Loucy (cell line): ENCODE results near the gene UBTD1.

Experiments used
- EZH2phosphoT487 ChIP-seq: fragments of 200-600 bp; IDR thresholded peaks from 2 replicates; pipeline ENCODE4 v1.6.1; 2018; ENCODE audit warnings: antibody characterized with exemption, mild to moderate bottlenecking, moderate library complexity, borderline replicate concordance
- TF ChIP-seq, protein P1 (sequence below): fragments of 200-600 bp; sonication (generic); conservative IDR thresholded peaks from 2 replicates; pipeline ENCODE4 v1.5.1; 2014; ENCODE audit warnings: mild to moderate bottlenecking, antibody characterized with exemption, low read length

DNA sequence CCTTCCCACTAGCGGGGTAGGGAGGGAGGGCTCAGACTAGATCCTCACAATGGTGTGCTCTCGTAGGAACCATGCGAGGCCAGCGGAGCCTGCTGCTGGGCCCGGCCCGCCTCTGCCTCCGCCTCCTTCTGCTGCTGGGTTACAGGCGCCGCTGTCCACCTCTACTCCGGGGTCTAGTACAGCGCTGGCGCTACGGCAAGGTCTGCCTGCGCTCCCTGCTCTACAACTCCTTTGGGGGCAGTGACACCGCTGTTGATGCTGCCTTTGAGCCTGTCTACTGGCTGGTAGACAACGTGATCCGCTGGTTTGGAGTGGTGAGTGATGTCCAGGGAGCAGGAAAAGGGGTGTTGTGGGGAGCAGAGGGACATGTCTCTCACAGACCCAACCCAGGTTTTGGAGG lies 47.1 kb upstream of the UBTD1 start:
- TF ChIP-seq, protein P1, sequence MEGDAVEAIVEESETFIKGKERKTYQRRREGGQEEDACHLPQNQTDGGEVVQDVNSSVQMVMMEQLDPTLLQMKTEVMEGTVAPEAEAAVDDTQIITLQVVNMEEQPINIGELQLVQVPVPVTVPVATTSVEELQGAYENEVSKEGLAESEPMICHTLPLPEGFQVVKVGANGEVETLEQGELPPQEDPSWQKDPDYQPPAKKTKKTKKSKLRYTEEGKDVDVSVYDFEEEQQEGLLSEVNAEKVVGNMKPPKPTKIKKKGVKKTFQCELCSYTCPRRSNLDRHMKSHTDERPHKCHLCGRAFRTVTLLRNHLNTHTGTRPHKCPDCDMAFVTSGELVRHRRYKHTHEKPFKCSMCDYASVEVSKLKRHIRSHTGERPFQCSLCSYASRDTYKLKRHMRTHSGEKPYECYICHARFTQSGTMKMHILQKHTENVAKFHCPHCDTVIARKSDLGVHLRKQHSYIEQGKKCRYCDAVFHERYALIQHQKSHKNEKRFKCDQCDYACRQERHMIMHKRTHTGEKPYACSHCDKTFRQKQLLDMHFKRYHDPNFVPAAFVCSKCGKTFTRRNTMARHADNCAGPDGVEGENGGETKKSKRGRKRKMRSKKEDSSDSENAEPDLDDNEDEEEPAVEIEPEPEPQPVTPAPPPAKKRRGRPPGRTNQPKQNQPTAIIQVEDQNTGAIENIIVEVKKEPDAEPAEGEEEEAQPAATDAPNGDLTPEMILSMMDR: no peak
- no peak for TF ChIP-seq EZH2phosphoT487
